Stimulated activated naive CD4-positive, alpha-beta T cell treated with Interleukin-2 at 50 U/mL for 16 hours (primary cell): ENCODE data around the gene KCNH2.

ENCODE experiments used
- DNase-seq: peaks from one replicate; lab custom pipeline; 2025; lab: John Stamatoyannopoulos, UW

Gene KCNH2

DNA sequence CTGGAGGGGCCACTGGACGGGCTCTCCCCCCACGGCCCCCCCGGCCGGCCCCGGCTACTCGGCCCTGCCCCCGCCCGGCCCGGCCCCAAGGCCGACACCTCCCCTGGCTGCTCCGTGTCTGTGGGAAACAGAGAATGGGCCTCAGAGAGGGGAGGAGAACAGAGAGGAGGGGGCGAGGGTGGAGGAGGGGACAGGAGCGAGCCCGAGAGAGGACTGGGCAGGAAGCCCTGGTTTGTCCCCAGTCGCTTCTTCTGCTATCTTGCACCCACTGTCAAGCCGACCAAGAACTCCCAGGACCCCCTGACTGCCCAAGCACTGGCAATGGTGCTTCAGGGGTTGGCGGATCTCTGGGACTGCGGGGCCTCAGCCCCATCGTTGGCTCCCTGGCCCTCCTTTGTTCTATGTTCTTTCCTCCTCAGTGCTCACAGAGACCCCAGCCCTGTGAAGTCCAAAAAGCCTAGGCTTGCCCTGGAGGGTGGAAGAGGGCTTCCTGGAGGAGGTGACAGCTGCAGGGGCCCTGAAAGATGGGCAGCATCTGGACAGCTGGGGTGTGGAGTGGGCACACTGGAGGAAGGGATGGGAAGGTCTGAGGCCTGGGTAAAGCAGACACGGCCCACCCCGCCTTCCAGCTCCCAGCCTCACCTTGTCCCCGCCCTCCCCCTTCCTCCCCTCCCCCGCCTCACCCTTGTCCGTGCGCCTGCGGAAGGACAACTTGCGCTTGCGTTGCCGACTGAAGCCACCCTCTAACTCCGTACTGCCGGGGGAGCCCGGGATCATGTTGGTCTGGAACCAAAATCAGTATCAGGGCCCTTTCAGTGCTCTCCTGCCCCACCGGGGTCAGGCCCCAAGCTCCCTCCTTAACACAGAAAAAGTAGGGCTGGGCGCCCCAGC lies 30.1 kb downstream of the KCNH2 start:
- no peak for DNase-seq

DNA sequence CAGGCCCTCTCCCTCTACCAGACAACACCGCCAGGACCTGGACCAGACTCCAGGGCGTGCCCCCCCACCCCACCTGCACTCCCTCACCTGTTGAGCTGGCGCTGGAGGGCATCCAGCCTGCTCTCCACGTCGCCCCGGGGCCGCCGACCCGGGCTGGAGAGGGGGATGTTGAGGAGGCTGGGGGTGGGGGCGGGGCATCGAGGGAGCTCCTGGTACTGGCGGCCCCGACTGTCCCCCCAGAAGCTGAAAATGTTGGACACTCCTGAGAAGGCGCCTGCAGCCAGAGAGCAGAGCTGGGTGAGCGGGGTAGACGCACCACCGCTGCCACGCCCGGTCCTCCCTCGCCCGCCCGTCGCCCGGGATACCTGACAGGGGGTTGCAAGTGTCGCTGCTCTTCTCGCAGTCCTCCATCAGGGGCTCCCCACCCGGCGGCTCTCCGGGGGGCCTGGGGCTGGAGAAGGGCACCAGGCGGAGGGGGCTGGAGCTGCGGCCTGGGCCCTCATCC lies 30.8 kb downstream of the KCNH2 start:
- DNase-seq = no peak

DNA sequence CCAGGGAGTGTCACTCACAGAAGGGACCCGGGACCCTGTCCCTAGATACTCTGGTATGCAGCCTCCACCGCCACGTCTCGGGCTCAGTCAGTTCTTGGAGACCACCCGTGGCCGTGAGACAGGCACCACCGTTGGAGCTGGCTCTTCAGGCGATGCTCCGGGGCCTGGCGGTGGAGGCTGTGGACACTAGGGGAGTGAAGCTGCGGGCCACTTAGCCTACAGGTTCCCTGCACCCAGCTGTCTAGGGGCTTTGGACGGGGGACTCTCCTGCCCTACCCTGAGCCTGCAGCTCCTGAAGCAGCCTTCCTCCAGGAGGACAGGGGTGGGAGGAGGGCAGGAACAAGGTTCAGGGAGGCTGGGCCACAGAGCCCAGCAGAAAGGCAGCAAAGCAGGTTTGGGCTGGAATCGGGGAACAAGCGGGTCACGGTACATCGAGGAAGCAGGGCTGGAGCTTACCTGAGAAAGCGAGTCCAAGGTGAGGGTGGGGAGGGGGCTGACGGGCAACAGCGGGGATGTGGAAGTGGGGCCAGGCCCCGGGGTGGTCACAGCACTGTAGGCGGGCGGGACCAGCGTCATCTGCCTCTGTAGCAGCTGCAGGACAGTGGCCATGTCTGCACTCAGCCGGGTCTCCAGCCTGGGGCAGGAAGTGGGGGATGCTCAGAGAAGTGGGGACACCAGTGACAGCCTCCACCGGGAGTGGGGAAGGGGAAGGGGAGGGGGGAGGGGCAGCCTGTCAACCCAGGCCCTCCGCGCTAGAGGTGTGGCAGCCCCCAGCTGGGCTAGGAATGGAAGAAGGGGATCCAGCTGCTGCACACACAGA lies 31.5 kb downstream of the KCNH2 start:
- no peak for DNase-seq

DNA sequence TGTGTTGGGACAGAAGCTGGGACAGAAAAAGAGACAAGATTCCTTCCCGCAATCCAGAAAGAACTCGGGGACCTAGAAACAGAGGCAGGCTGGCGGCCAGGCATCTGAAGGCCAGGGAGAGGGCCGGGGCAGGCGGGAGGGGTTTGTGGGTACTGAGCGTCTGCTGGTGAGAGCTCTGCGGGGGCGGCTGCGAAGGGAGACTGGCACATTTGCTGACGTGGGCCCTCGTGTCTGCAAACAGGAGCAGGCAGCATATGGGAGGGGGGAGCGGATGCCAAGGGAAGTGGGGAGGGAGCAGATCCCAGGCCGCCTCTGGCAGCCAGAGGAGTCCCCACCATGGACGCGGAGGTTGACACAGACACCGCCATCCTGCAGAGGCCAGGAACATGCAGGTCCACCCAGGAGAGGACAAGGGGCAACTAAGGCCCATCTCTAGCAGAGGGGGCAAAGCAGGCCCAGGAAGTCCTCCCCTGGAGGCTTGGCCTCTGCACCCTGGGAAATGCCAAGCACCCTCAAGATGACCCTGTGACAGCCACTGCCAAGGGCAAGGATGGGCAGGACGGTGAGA lies 32.2 kb downstream of the KCNH2 start:
- DNase-seq = no peak

DNA sequence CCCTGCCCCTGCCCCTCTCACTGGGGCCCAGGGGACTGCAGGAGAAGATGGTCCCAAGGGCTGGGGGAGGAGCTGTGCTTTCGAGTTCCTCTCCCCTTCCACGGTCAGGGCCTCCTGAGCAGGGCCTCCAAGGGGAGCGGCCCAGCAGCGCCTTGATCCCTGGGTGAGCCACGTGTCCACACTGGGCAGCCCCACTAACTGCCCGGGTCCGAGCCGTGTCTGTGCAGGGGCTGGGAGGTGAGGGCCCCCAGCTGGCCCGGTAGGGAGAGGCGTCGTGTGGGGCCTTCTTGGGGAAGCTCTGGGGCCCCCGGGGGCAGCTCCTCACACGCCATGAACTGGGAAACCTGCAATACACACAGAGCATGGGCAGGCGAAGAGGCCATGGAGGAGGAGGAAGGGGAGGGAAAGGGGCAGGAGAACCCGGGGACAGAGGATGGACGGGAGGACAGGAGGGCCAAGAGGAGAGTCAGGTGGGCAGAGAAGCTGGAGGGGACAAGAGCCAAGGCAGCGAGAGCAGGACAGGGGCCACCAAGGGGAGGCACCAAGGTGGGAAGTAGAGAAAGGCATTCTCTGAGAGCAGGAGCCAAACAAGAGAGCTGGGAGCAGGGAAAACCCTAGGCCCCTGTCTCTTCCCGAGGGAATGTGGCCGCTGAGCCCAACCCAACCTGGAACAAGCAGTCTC lies 32.8 kb downstream of the KCNH2 start:
- DNase-seq = no peak

GRCh38 chr7:150944066-150945042 lies 33.8 kb downstream of the KCNH2 start:
- no peak for DNase-seq

- no peak for DNase-seq
Measured at GRCh38 chr7:150943453-150943814, 34.7 kb downstream of the KCNH2 start.

- no peak for DNase-seq
Measured at GRCh38 chr7:150942591-150943452, 35.3 kb downstream of the KCNH2 start.

DNA sequence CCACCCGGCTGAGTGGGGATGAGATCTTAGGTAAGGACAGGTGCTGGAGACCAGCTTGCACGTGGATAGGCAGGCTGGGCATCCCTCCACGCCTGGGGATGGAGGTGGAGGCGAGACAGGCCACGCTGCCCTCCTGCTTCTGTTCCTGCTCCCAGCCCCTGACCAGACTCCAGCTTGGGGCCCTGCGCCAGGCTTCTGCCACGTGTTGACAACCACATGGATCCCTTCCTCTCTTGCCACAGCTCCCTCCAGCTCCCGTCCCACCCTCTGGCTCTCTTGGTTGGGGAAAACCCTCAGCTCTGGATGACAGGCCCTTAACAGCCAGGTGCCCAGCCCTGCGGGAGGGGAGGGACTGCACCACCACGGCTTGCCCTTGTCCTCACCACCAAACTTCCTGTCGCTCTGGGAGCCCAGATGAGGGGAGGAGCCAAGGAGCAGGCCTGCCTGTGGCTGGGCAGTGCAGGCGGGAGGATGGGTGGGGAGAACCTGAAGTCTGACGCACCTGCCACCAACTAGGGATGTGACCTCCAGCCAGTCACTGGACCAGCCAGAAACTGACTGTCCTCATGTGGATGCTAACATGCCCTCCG lies 36.0 kb downstream of the KCNH2 start:
- peak; percentile 29 for DNase-seq

DNA sequence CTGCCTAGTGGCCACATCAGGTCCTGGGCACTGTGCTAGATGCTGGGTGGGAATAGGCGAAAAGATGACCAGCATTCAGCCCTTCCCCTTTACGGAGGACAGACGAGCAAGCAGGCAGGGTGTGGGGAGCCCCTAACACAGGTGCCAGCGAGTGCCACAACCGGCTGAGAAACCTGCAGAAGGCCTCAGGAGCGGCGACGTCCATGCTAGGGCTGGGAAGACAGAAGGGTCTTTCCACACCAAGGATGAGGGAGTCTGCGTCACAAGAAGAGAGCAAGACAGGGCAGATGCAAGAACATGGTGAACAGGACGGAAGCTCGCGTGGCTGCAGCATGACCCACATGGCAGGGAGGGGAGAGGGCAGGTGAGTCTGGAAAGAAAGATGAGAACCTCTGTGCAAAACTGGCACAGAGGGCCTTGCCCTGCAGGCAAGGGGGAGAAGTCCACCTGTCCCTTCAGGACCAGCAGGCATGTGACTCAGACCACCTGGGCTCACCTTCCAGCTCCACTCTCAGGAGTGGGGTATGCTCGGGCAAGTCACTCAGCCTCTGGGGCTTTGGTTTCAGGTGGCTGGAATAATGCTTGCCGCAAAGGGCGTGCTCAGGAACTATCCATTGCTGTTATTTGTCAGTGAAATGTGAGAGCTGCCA lies 36.6 kb downstream of the KCNH2 start:
- DNase-seq = no peak

GRCh38 chr7:150940431-150941102 lies 37.6 kb downstream of the KCNH2 start:
- no peak for DNase-seq

GRCh38 chr7:150939466-150939865 lies 38.7 kb downstream of the KCNH2 start:
- DNase-seq = no peak

DNA sequence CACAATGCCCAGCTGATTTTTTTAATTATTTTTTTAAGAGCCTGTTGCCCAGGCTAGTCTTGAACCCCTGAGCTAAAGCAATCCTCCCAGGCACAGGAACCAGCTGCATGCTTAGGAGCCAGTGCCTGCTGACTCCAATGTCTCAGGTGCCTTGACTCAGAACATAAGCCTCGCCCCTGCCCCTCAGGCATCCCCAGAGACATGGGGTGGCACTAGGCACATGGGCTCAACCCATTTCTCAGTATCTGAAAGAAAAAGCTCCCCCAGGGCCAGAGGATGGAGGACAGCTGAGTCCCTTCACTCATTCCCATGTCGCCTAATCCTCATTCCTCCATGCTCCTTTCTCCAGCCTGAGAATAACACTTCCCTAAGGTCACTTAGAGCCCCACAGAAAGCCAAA lies 39.1 kb downstream of the KCNH2 start:
- DNase-seq = no peak

GRCh38 chr7:150938566-150938965 lies 39.6 kb downstream of the KCNH2 start:
- DNase-seq = no peak

- peak; percentile 17 for DNase-seq
Measured at GRCh38 chr7:150937848-150938561, 40.1 kb downstream of the KCNH2 start.

- DNase-seq = no peak
Measured at GRCh38 chr7:150936018-150936417, 42.1 kb downstream of the KCNH2 start.

DNA sequence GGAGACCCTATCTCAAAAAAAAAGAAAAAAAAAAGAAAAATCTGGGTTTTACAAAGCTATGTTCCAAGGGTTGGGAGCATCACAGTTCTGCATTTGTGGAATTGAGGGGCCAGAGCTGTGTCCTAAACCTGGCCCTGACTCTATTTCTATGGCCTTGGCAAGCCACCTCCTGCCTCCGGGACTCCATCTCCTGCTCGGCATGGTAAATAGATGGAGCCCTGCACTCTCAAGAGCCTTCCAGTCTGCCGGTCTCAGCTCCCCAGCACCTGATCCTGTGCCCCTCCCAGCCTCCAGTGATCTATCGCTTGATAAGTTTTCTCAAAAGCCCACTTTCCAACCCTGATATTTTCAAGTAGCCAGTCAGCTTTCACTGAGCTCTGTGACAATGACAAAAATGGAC lies 43.0 kb downstream of the KCNH2 start:
- DNase-seq = no peak
